HG03520 (cell line): ENCODE measurements around the gene ZNF273.
"Not testable (repeated sequence)": the region's sequence is repeated elsewhere in the genome, so short reads cannot be mapped to it uniquely, and the experiment has no call there.

Experiments used
- ATAC-seq: cut with Tn5 transposase; IDR thresholded peaks from one replicate; pipeline ENCODE4 v1.9.1; 2021; ENCODE audit warnings: mild to moderate bottlenecking, moderate library complexity; ENCODE audit not compliant: unreplicated experiment

The ZNF273 gene

GRCh38 chr7:64888901-64889685 is 14.0 kb upstream of the ZNF273 start:
- ATAC-seq: no peak

GRCh38 chr7:64889686-64890162 is 13.3 kb upstream of the ZNF273 start:
- no peak for ATAC-seq

GRCh38 chr7:64890273-64890672 is 12.8 kb upstream of the ZNF273 start:
- ATAC-seq: not testable (repeated sequence)

GRCh38 chr7:64890761-64891362 is 12.2 kb upstream of the ZNF273 start:
- no peak for ATAC-seq

- not testable (repeated sequence) for ATAC-seq
Observed at GRCh38 chr7:64891363-64892081, 11.6 kb upstream of the ZNF273 start.

- no peak for ATAC-seq
Observed at GRCh38 chr7:64892116-64892515, 11.0 kb upstream of the ZNF273 start.

- ATAC-seq: no peak
Observed at GRCh38 chr7:64892666-64893309, 10.3 kb upstream of the ZNF273 start.

GRCh38 chr7:64893401-64893800 is 9.7 kb upstream of the ZNF273 start:
- no peak for ATAC-seq

GRCh38 chr7:64902461-64902805 is 640 bp upstream of the ZNF273 start:
- ATAC-seq: not testable (repeated sequence)

GRCh38 chr7:64904008-64904407 is 935 bp downstream of the ZNF273 start:
- ATAC-seq: no peak

GRCh38 chr7:64905133-64905532 is 2.1 kb downstream of the ZNF273 start:
- ATAC-seq: no peak

- ATAC-seq: no peak
Observed at GRCh38 chr7:64905547-64905946, 2.5 kb downstream of the ZNF273 start.

GRCh38 chr7:64907641-64908326 is 4.7 kb downstream of the ZNF273 start:
- no peak for ATAC-seq

GRCh38 chr7:64908358-64908757 is 5.3 kb downstream of the ZNF273 start:
- ATAC-seq: no peak

GRCh38 chr7:64914557-64914956 is 11.5 kb downstream of the ZNF273 start:
- ATAC-seq: no peak

GRCh38 chr7:64915301-64915700 is 12.2 kb downstream of the ZNF273 start:
- not testable (repeated sequence) for ATAC-seq

- ATAC-seq: not testable (repeated sequence)
Observed at GRCh38 chr7:64928252-64929187, 25.4 kb downstream of the ZNF273 start.

- ATAC-seq: no peak
Observed at GRCh38 chr7:64934478-64934877, 31.4 kb downstream of the ZNF273 start.

- no peak for ATAC-seq
Observed at GRCh38 chr7:64938540-64938939, 35.5 kb downstream of the ZNF273 start.

GRCh38 chr7:64940021-64940420 is 36.9 kb downstream of the ZNF273 start:
- not testable (repeated sequence) for ATAC-seq
